ENCODE results near the gene MCM3.
A peak's percentile ranks its signal among the peaks of the same experiment; 100 is the strongest.

The MCM3 gene

GRCh38 chr6:52249078-52249477 is 35.5 kb downstream of the MCM3 start:
- DNase-seq (ENCODE audit: low spot score), result no peak

- DNase-seq (ENCODE audit: low spot score), result no peak
These were observed 39.1 kb downstream of the MCM3 start for GRCh38 chr6:52245425-52245824.

- DNase-seq (ENCODE audit: low spot score), result no peak
These were observed 40.1 kb downstream of the MCM3 start, which contains the start of gene IL17F for GRCh38 chr6:52244400-52244799. IL17F (minus strand) TSS chr6:52244500; CDS start chr6:52244429, 71 bp downstream.

DNA sequence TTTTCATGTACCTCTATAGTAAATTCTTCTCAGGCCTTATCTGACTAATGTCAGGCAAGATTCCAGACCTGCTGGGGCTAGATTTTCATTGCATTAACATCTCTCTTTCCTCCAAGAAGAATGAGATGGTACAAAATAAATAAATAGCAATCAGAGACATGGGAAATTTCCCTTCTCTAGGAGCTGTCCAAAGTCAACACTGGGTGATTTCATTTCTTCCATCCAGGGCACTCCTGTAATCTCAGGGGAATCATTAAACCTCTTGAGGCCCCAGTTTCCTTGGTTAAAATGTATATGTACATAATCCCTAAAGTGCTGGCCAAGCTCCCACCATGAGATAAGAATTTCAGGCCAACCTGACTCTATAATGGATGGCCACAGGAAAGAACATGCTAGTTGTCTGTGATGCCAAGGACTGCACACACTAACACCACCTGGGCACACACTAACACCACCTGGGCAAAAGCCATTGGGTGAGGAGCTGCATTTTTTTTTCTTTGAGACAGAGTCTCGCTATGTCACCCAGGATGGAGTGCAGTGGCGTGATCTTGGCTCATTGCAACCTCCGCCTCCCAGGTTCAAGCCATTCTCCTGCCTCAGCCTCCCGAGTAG is 41.2 kb downstream of the MCM3 start:
- DNase-seq (ENCODE audit: low spot score), result no peak

GRCh38 chr6:52241819-52242218 is 42.7 kb downstream of the MCM3 start:
- no peak for DNase-seq (ENCODE audit: low spot score)

DNA sequence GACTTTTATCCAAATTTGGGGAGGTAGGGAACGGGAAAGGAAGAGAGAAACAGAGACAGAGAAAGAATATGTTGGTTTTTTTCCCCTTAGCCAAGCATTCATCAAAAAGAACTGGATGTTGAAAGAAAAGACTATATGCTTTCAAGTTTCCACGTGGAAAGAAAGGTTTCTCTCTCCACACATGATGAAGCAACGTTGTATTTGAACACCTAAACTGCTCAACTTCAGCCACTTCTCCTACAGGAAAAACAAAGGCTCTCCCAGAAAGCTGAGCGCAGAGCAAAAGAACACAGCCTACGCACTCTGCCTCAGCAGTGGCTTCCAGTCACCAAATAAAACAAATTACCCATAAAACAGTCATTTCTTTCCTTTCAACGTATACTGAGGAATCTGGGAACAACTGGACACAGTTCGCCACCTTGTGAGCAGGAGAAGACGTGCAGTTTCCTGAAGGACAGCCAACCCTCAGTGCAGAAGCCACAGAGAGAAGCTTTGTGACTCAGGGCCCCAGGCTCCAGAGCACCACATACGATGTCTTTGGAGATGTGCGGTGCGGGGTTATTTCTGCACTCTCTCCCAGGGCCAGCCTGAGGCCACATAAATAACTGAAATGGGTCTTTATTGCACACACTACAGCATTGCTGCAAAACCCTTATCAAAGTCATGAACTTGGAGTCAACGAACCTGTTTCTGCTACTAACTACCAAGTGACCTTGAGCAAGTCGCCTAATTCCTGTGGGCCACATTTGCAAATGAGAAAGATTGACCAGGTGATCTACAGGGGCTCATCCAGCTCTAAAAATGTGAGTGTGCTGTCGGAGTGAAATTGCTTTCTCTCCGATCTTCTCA is 50.3 kb downstream of the MCM3 start:
- DNase-seq (ENCODE audit: low spot score), result peak; percentile 68

- no peak for DNase-seq (ENCODE audit: low spot score)
These were observed 51.5 kb downstream of the MCM3 start for GRCh38 chr6:52233005-52233404.

- DNase-seq (ENCODE audit: low spot score), result no peak
These were observed 53.0 kb downstream of the MCM3 start for GRCh38 chr6:52231406-52232127.

DNA sequence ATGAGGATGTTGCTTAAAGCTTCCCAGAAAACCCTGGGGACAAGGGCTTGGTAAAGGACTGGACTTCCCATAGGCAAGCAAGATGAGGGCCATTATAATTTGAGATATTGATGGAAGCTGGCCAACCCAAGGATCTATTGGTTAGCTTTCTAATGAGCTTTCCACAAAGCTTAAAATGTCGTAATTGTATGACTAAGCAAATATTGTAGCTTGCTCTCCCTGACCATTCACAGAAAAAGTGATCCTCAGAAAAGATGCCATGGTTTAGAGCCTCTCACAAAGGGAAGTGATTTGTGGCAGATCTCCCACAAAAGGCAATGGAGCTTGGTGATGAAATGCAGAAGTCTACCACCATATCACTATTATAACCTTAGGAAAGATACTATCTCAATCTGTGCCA is 53.9 kb downstream of the MCM3 start:
- DNase-seq (ENCODE audit: low spot score), result no peak

DNA sequence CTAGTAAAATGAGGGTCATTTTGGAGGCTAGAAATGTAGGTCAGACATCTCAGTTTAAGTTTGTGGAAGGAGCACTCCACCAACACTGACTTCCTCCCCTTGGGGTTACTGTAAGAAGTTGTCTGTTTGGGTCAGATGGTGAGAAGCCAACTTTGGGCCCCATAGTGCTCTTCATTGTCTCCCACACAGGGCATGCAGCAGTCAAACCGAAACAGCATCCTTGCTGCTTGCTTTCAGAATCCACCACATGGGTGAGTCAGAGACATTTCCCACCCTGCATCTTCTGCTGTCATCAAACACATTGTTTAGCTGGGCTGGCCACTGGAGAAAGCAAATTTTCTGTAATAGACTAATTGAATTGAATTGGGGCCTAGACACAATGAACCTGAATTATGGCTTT is 57.0 kb downstream of the MCM3 start:
- no peak for DNase-seq (ENCODE audit: low spot score)

DNA sequence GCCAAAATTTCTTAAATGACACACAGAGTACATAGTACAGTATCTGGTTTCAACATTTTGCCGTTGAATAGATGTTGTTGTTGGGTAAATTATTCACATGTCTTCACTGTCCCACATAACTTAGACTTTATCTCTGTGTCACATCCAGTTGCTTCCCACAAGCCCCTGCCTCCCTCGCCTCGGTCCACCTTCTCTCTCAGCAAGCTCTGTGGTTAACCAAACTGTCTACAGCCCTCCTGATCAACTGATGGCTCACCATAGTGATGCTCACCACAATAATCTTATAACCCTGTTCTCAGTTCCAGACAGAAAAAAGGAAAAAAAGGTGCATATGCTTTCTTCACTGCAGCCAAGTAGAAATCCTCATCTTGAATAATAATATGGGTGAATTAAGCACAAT is 63.2 kb downstream of the MCM3 start:
- no peak for DNase-seq (ENCODE audit: low spot score)

- DNase-seq (ENCODE audit: low spot score), result no peak
These were observed 66.8 kb downstream of the MCM3 start for GRCh38 chr6:52217761-52218160.

GRCh38 chr6:52216932-52217575 is 67.5 kb downstream of the MCM3 start:
- DNase-seq (ENCODE audit: low spot score), result no peak

GRCh38 chr6:52215787-52216186 is 68.8 kb downstream of the MCM3 start:
- DNase-seq (ENCODE audit: low spot score), result no peak
